ENCODE results near the gene TSEN34.
"Not testable (repeated sequence)": the region's sequence is repeated elsewhere in the genome, so short reads cannot be mapped to it uniquely, and the experiment has no call there.

TSEN34 gene

GRCh38 chr19:54189145-54189734 is 1.9 kb upstream of the TSEN34 start, which contains the start of gene MBOAT7:
Gene MBOAT7, minus strand, starts transcription at chr19:54189580. Its CDS starts 1,072 bp downstream, at chr19:54188508.
- no peak for DNase-seq

DNA sequence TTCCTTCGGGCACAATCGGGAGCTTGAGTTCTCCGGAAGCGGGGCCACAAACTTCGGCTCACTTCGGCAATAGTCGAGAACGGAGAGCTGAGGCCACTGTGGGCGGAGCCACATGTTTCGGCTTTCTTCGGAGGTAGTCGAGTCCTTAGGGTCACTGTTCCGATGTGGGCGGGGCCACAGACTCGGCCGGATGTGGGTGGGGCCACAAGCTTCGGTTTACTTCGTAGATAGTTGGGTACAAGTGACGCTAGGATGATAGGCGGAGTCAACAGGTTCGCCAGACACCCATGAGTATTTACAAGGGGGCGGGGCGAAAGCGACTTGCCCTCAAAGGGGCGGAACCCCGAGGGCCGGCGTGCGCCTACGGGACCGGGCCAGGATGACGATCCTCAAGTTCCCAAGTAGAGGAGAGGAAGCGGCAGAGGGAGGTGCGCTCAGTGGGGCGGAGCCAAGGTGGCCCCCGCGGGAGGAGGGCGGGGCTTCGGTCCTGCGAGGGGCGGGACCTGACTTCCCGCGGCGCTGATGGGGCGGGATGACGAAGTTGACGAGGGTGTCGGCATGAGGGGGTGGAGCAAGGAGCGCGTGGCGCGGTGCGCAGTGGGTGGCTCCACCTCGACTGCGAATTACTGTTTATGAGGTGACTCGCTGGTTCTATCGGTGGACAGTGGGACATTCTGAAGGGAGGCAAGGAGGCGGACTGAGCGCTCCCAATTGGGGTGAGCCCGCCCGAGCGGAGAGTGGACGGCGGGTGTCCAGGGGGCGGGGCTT is 1.2 kb upstream of the TSEN34 start:
- peak; percentile 100 for DNase-seq

DNA sequence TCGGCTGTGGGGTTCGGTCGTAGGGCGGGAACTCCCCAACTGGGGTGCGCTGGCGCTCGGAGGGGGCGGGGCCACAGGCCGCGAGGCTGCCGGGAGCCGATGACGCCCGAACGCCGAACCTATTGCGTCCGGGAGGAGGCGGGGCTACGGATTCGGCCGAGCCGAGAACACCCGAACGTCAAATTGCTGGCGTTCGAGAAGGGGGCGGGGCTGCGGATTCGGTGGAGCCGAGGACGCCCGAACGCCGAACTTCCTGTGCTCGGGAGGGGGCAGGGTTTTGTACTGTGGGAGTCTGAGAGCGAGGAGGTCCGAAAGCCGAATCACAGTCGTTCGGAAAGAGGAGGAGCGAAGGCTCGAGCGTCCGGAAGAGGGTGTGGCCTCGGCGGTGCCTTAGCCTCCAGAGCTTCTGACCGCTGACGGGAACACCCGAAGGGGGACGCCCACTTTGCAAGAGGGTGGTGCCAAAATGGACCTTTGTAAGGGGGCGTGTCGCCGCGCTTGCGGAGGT is 551 bp upstream of the TSEN34 start:
- peak; percentile 100 for DNase-seq

DNA sequence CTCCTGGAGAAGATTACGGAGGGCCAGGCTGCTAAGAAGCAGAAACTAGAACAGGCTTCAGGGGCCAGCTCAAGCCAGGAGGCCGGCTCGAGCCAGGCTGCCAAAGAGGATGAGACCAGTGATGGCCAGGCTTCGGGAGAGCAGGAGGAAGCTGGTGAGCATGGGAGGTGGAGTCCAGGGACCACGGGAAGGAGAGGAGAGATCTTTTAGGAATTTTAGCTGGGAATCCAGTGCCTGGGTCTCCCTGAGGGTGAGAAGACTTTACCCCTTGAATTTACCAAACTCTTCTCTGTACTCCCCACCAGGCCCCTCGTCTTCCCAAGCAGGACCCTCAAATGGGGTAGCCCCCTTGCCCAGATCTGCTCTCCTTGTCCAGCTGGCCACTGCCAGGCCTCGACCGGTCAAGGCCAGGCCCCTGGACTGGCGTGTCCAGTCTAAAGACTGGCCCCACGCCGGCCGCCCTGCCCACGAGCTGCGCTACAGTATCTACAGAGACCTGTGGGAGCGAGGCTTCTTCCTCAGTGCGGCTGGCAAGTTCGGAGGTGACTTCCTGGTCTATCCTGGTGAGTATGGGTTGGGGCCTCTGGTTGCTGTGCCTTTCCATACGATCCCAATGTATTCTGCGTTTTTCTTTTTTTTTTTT is 824 bp downstream of the TSEN34 start:
- DNase-seq = no peak

- no peak for DNase-seq
Measured at GRCh38 chr19:54193011-54193410, 1.9 kb downstream of the TSEN34 start.

GRCh38 chr19:54194463-54194862 is 3.4 kb downstream of the TSEN34 start:
- DNase-seq = not testable (repeated sequence)

DNA sequence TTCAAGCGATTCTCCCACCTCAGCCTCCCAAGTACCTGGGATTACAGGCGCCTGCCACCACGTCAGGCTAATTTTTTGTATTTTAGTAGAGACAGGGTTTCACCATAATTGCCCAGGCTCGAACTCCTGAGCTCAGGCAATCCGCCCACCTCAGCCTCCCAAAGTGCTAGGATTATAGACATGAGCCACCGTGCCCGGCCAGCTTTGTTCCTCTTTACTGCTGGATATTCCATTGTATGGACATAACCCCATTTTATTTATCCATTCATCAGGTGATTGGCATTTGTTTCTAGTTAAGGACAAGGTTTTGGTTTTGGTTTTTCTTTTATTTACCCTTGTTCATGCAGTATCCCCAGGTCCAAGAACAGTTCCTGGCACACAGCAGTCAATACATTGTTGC is 5.4 kb downstream of the TSEN34 start:
- no peak for DNase-seq

DNA sequence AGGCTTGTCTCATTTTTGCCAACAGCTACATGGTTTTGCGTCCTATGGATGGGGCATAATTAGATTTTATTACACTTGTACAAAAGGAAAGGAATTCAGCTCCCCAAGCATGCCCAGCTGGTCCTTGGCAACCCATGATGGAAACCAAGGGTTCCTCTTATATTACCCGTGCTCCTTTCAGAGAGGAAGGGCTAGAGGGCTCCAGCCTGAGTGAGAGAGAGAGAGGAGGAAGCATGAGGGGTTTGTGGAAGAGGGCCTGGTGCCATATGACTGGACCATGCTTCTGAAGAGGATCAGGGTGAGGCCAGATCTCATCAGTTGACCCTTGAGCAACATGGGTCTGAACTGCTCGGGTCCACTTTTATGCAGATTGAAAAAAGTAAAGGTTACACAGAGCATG is 6.0 kb downstream of the TSEN34 start:
- DNase-seq = no peak

DNA sequence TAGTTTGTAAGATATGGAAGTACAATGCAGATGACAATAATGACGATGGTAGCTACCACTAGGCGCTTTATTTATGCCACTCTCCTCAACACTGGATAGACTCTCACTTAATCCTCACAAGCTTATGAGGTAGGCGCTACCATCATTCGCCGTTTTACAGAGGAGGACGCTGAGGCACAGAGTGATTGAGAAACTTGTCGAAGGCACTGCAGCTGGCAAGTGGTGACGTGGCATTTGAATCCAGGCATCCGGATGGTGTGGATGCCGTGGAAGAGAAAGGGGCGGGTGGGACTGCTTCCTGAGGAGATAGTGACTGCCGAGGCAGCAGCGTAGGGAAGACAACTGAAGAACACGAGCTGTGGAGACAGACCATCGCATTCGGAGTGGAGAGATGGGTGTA is 8.3 kb downstream of the TSEN34 start:
- DNase-seq = no peak

- DNase-seq = no peak
Measured at GRCh38 chr19:54201172-54201701, 10.1 kb downstream of the TSEN34 start.

DNA sequence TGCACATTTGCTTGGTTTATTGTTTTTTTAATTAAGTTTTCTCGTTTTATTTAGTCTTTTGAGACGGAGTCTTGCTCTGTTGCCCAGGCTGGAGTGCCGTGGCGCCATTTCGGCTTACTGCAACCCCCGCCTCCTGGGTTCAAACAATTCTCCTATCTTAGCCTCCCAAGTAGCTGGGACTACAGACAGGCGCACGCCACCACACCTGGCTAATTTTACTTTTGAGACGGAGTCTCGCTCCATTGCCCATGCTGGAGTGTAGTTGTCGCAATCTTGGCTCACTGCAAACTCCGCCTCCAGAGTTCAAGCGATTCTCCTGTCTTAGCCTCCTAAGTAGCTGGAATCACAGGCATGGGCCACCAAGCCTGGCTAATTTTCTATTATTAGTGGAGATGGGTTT is 10.9 kb downstream of the TSEN34 start:
- no peak for DNase-seq

- no peak for DNase-seq
Measured at GRCh38 chr19:54203151-54203611, 12.1 kb downstream of the TSEN34 start.

GRCh38 chr19:54204767-54205468 is 13.8 kb downstream of the TSEN34 start:
- no peak for DNase-seq

- DNase-seq = no peak
Measured at GRCh38 chr19:54206030-54206830, 15.1 kb downstream of the TSEN34 start.

GRCh38 chr19:54206831-54207177 is 15.7 kb downstream of the TSEN34 start:
- no peak for DNase-seq

DNA sequence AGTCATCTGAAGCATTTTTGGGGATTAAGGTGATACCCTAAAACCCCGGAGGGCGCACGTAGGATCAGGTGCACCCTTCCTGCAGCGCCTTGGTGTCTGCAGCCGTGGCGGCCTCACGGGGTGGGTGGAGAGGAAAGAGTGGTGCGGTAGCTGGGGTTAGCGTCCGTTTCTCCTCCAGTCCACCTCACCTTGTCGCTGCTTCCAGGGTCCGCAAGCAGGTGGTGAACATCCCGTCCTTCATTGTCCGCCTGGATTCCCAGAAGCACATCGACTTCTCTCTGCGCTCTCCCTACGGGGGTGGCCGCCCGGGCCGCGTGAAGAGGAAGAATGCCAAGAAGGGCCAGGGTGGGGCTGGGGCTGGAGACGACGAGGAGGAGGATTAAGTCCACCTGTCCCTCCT is 16.1 kb downstream of the TSEN34 start:
- DNase-seq = not testable (repeated sequence)

- peak; percentile 29 for DNase-seq
Measured at GRCh38 chr19:54207676-54207982, 16.5 kb downstream of the TSEN34 start.

DNA sequence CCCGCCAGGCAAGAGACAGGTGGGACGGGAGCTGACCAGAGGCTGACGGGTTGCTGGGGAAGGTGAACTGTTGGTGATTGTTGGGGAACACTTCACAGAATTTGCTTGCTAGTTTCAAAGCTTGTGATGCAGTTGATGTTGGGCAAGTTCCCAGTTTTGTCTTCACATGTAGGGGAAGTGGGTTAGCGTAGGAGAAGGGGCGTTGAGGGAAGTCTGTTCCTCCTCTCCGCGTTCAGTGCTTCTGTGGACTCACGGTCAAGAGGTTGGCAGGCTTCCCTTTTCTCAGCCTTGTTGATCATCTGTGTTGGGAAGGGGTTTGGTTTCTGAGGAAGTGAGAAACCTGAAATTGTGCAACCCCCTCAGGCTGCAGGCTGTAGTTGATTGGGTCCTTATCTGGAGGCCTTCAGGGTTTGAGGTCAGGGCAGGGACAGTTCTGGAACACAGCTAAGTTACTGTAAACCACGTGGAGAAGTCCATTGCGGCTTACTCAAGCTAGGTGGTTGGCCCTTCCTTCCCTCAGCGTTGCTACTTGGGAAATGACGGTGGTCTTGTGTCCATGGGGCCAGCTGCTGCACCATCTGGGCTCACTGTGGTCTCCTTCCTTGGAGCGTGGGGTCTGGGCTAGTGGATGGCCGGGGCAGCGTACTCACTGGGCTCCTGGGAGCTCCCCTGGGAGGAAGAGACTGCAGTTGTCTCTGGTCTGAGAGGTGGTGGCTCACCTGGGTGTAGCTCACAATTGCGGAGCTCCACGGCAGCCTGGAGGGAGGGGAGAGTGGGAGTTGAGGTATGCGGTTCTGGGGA is 17.1 kb downstream of the TSEN34 start:
- peak; percentile 99 for DNase-seq

- peak; percentile 39 for DNase-seq
Measured at GRCh38 chr19:54208784-54209057, 17.6 kb downstream of the TSEN34 start.

DNA sequence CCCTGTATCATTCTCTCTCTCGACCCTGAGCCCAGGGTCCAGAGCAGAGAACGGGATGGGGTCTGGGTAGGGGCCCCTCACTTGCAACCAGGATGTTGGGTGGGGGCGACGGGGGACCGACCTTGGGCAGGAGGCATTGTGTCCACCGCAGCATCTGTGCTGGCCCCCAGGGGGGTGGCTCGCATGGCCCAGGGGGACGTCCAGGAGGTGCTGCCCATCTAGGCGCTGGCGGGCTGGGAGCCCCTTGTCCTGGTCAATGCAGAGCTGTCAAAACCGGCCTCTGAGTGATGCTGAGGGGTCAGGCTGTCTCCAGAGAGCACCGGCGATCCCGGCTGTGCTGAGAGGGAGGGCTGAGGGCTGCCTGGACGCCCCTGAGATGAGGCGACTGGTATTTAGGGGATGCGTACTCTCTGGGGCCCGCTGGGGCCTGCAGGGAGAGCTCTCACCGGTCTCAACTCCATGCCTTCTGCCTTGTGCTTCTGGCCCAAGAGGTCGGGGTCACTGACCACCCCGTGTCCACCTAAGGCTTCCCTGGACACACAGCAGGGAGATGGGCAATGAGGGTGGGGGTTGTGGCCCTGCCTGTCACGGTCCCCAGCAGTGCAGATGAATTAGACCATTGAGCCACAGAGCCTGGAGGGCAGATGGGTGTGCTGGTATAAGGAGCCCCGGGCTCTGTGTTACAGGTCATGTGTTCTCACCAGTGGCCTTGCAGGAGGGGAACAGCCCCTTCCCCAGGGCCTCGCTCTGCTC is 18.1 kb downstream of the TSEN34 start:
- no peak for DNase-seq
